Osteocyte (in vitro differentiated cells): ENCODE measurements around the gene TMEM41A. TPM values are rescaled to one million over a fixed set of nuclear protein-coding genes. Genes with fewer than 3 reads are reported as not detected.

ENCODE experiments used
- DNase-seq: peaks from one replicate; pipeline ENCODE4 v3.0.0; 2021; ENCODE audit warnings: mixed read lengths; ENCODE audit not compliant: unreplicated experiment; ENCODE audit errors: extremely low spot score
- H3K27ac Mint-ChIP-seq: one replicate; pipeline ENCODE4 v1.8.0; 2021; ENCODE audit warnings: mild to moderate bottlenecking, mixed read lengths; ENCODE audit not compliant: unreplicated experiment
- H3K27me3 Mint-ChIP-seq: one replicate; pipeline ENCODE4 v1.8.0; 2021; ENCODE audit warnings: mixed read lengths; ENCODE audit not compliant: unreplicated experiment
- H3K36me3 Mint-ChIP-seq: one replicate; pipeline ENCODE4 v1.8.0; 2021; ENCODE audit warnings: mixed read lengths; ENCODE audit not compliant: unreplicated experiment
- H3K4me1 Mint-ChIP-seq: one replicate; pipeline ENCODE4 v1.8.0; 2021; ENCODE audit warnings: mixed read lengths; ENCODE audit not compliant: unreplicated experiment
- H3K4me3 Mint-ChIP-seq: one replicate; pipeline ENCODE4 v1.8.0; 2021; ENCODE audit warnings: mild to moderate bottlenecking, moderate library complexity, mixed read lengths; ENCODE audit not compliant: unreplicated experiment
- H3K9me3 Mint-ChIP-seq: one replicate; pipeline ENCODE4 v1.8.0; 2021; ENCODE audit warnings: mixed read lengths; ENCODE audit not compliant: unreplicated experiment
- total RNA-seq: library from RNA; stranded (reverse); gene quantifications from 2 replicates; pipeline ENCODE4 v1.2.1, GENCODE V29; 2021
- TF ChIP-seq, protein P1 (sequence below): fragments of 200-600 bp; sonication (generic); IDR thresholded peaks from 2 replicates; pipeline ENCODE4 v1.5.0; 2021; ENCODE audit warnings: antibody characterized with exemption, mild to moderate bottlenecking, moderate library complexity

Gene TMEM41A
- total RNA-seq, 1 donor from 2014 or later: 17.5 TPM

DNA sequence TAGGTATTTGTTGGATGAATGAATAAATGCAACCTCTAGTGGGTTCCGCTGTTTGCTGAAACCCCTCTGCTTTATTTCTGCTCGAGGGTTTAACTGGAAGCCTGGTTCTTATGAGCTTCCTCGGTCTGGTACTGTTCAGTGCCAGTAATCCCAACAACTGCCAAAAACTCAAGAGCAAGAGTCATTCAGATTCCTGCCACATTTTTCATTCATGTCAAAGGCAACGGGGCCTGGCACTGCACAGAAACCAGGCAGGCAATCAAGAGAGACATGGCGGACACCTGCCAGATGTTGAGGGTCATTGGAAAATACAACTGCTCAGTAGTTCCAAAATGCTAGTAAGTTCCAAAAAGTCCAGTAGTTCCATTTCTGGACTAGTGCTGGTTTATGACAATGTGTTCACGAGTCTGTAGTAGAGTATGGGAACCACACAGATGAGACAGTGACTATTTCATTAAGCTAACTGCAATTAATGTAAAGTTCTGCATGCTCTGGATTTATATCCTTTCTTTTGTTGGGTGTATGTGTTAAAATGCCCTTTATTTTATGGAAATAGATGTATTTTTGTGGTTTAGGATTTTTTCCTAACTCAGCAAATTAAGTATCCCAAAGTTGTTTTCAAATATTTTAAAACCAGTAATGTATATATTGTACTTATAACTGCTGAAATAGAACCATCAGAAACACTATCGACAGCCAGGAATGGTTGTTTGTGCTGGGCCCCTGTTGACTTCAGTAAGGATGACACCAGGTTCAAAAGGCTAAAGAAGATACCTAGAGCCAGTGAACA, 22.7 kb upstream of the TMEM41A start:
- Mint-ChIP-seq H3K27me3 (peaks cover 38% of the 10 kb centered on the region), H3K9me3 (no peaks in the 10 kb centered on the region), H3K36me3 (no peaks in the 10 kb centered on the region), H3K4me1 (no peaks in the 10 kb centered on the region), H3K4me3 (no peak overlapping the region), H3K27ac (no peak overlapping the region)
- no peak for DNase-seq
- TF ChIP-seq, protein P1, sequence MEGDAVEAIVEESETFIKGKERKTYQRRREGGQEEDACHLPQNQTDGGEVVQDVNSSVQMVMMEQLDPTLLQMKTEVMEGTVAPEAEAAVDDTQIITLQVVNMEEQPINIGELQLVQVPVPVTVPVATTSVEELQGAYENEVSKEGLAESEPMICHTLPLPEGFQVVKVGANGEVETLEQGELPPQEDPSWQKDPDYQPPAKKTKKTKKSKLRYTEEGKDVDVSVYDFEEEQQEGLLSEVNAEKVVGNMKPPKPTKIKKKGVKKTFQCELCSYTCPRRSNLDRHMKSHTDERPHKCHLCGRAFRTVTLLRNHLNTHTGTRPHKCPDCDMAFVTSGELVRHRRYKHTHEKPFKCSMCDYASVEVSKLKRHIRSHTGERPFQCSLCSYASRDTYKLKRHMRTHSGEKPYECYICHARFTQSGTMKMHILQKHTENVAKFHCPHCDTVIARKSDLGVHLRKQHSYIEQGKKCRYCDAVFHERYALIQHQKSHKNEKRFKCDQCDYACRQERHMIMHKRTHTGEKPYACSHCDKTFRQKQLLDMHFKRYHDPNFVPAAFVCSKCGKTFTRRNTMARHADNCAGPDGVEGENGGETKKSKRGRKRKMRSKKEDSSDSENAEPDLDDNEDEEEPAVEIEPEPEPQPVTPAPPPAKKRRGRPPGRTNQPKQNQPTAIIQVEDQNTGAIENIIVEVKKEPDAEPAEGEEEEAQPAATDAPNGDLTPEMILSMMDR: no peak

DNA sequence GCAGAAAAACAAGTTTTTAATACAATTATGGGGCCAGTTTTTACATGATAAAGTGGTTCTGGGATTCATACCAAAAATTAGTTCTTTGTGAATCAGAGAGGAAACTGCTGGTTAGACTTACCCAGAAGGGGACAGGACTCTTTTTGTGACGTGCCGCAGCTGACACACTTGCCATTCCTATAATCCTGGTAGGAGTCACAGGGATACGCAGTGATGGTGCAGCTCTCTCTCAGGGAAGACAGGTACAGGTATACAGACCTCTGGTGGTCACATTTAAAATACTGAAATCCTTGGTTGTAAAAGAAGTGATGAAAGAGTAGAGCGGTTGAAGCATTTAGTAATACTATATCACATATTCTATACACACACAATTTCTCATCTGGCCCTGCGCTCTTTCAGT, 20.2 kb upstream of the TMEM41A start:
- H3K9me3 Mint-ChIP-seq: no peaks in the 10 kb centered on the region
- H3K27me3 Mint-ChIP-seq: peaks cover 42% of the 10 kb centered on the region
- TF ChIP-seq, protein P1: no peak
- no peak overlapping the region for H3K4me3 Mint-ChIP-seq
- no peak overlapping the region for H3K27ac Mint-ChIP-seq
- no peaks in the 10 kb centered on the region for H3K4me1 Mint-ChIP-seq
- no peaks in the 10 kb centered on the region for H3K36me3 Mint-ChIP-seq
- DNase-seq: no peak

DNA sequence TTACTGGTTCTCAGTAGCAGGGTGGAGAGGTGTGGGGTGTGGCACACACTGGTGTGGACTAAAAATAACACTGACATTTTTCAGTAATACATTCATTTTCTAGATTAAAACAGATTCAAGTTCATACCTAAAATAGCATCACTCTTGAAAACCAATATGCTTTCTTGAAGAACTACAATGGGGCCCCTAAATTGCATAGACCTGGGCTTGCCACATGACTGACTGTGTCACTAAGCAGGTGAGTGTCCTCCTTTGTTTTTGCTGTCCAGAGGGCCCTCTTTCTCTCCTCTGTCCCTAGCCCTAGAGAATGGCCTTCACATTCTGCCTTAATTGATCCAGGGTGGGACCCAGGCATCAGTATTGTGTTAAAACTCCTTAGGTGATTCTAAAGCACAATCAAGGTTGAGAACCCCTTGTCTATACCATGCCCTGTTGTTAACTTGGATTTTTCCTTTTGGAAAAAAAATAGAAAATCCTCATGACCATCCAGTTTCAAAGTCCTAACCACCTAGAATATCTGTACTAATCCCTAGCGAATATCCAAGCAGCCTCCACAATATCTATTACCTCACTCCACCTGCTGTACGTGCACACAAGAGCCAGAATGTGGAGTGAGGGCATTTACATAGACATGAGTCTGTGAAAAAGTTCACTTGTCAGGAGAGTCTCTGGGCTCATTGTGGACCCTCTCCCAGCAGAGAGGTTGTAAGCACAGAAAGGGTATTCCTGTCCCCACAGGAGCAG, 18.7 kb upstream of the TMEM41A start:
- H3K27ac Mint-ChIP-seq: no peak overlapping the region
- no peaks in the 10 kb centered on the region for H3K36me3 Mint-ChIP-seq
- TF ChIP-seq, protein P1: no peak
- no peaks in the 10 kb centered on the region for H3K4me1 Mint-ChIP-seq
- H3K27me3 Mint-ChIP-seq: peaks cover 50% of the 10 kb centered on the region
- H3K9me3 Mint-ChIP-seq: no peaks in the 10 kb centered on the region
- H3K4me3 Mint-ChIP-seq: no peak overlapping the region
- DNase-seq: no peak

- TF ChIP-seq, protein P1: no peak
Measured at GRCh38 chr3:185511711-185512110, 12.9 kb upstream of the TMEM41A start.

DNA sequence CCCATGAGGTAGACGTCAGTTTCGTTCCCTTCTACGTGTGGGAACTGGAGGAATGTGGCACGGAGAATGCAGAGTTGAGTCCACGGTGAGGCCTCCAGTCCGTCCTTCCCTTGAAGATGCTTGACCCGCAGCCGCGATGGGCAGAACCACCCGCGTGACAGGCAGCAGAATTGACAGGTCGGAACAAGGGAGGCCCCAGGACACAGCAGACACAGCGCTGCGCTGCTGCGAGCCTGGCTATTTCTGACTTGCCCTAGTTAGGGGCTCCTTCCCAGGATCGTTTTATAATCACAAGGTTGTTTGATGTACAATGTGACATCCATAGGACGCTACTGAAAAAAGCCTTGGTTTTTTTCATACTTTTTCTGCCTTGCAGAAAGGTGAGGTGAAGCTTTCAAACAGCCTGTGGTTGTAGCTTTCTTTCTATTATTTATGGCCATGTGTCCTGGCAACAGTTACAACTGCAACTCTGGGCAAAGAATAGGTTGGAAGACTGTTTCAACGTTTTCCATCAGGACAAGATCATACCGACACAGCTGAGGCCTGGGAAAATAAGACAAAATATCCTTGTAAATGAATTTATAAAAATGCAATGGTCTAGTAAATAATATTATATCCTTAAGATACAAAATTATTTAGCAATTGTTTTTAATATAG, 9.6 kb upstream of the TMEM41A start:
- H3K27ac Mint-ChIP-seq: no peak overlapping the region
- H3K27me3 Mint-ChIP-seq: peaks cover 12% of the 10 kb centered on the region
- no peaks in the 10 kb centered on the region for H3K9me3 Mint-ChIP-seq
- H3K4me3 Mint-ChIP-seq: no peak overlapping the region
- no peaks in the 10 kb centered on the region for H3K36me3 Mint-ChIP-seq
- DNase-seq: no peak
- H3K4me1 Mint-ChIP-seq: no peaks in the 10 kb centered on the region
- TF ChIP-seq, protein P1: no peak

More at GRCh38 chr3:185511711-185512110, 12.9 kb upstream of the TMEM41A start:
- Mint-ChIP-seq H3K27ac (no peak overlapping the region), H3K4me1 (no peaks in the 10 kb centered on the region), H3K36me3 (no peaks in the 10 kb centered on the region), H3K4me3 (no peak overlapping the region), H3K27me3 (peaks cover 26% of the 10 kb centered on the region), H3K9me3 (no peaks in the 10 kb centered on the region)
- no peak for DNase-seq
